Stimulated activated CD8-positive, alpha-beta memory T cell treated with anti-CD3 and anti-CD28 coated beads, Interleukin-7, amount 100 ng/mL, for 4 hours (primary cell): ENCODE measurements around the gene GP1BA.
"Not testable (repeated sequence)": the region's sequence is repeated elsewhere in the genome, so short reads cannot be mapped to it uniquely, and the experiment has no call there.

Experiments
- DNase-seq, 2 donors: peaks; one replicate each; pipeline ENCODE4 v3.0.0-alpha.2; 2020; ENCODE audit warnings: low read depth in 2 of 2

The GP1BA gene

GRCh38 chr17:4901648-4902344, 30.3 kb upstream of the GP1BA start:
- DNase-seq: no peak

- DNase-seq: no peak
Measured at GRCh38 chr17:4902540-4902939, 29.5 kb upstream of the GP1BA start.

GRCh38 chr17:4903051-4903818, 28.8 kb upstream of the GP1BA start, which contains the start of gene CHRNE:
Gene CHRNE, minus strand, starts transcription at chr17:4903098. Its CDS starts 35 bp downstream, at chr17:4903063.
- DNase-seq: peak; percentile 52 to 67

DNA sequence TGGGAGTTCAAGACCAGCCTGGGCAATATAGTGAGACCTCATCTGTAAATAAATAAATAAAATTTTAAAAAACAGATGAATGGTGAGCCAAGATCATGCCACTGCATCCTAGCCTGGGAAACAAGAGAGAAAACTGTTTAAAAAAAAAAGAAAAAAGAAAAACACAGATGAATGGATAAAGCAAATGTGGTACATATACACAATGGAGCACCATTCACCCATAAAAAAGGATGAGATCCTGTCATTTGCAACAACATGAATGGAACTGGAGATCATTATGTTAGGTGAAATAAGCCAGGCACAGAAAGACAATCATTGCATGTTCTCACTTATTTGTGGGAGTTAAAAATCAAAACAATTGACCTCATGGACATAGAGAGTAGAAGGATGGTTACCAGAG, 25.4 kb upstream of the GP1BA start:
- DNase-seq: not testable (repeated sequence)

- no peak for DNase-seq
Measured at GRCh38 chr17:4908301-4908700, 23.8 kb upstream of the GP1BA start.

- DNase-seq: peak; percentile 51 to 56
Measured at GRCh38 chr17:4908711-4909496, 23.2 kb upstream of the GP1BA start.

GRCh38 chr17:4913994-4914393, 18.1 kb upstream of the GP1BA start:
- DNase-seq: no peak

DNA sequence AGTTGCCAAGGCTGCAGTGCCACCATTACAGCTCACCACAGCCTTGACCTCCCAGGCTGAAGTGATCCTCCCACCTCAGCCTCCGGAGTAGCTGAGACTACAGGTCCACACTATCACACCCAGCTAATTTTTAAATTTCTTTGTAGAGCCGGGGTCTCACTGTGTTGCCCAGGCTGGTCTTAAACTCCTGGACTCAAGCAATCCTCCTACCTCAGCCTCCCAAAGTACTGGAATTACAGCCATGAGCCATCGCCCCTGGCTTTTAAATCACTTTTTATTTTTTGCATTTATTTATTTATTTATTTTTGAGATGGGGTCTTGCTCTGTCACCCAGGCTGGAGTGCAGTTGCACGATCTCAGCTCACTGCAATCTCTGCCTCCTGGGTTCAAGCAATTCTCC, 17.5 kb upstream of the GP1BA start:
- not testable (repeated sequence) for DNase-seq

DNA sequence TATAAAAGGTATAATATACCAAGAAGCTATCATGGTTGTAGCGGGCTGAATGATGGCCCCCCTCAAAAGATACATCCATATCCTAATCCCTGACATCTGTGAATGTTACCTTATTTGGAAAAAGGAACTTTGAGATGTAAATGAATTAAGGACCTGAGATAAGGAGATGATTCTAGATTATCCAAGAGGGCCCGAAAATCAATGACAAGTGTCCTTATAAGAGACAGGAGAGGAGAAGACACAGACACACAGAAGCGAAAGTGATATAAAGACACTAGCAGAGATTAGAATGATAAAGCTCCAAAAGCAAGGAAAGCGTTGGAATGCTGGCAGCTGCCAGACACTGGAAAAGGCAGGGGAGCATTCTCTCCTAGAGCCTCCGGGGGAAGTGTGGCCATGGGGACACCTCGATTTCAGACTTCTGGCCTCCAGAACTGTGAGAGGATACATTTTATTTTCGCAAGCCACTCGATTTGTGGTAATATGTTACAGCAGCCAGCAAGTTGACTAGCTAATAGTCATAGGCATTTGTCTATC, 12.5 kb upstream of the GP1BA start:
- no peak for DNase-seq

DNA sequence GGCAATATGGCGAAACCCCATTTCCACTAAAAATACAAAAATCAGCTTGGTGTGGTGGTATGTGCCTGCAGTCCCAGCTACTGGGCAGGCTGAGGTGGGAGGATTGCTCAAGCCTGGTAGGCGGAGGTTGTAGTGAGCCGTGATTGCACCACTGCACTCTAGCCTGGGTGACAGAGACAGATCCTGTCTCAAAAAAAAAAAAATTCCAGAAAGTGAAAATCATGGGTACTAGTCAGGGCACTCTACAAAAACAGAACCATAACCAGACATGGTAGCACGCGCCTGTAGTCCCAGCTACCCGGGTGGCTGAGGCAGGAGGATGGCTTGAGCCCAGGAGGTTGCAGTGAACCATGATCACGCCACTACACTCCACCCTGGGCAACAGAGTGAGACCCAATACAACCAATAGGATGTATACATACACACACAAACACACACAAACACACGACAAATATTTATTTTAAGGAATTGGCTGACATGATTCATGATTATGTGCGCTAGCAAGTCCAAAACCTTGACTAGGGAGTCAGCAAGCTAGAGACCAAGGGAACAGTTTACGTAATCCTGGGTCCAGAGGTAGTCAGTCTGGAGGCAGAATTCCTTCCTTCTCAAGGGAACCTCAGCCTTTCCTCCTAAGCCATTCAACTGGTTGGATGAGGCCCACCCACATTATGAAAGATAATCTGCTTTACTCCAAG, 11.6 kb upstream of the GP1BA start:
- DNase-seq: no peak

- DNase-seq: no peak
Measured at GRCh38 chr17:4921320-4921719, 10.8 kb upstream of the GP1BA start.

DNA sequence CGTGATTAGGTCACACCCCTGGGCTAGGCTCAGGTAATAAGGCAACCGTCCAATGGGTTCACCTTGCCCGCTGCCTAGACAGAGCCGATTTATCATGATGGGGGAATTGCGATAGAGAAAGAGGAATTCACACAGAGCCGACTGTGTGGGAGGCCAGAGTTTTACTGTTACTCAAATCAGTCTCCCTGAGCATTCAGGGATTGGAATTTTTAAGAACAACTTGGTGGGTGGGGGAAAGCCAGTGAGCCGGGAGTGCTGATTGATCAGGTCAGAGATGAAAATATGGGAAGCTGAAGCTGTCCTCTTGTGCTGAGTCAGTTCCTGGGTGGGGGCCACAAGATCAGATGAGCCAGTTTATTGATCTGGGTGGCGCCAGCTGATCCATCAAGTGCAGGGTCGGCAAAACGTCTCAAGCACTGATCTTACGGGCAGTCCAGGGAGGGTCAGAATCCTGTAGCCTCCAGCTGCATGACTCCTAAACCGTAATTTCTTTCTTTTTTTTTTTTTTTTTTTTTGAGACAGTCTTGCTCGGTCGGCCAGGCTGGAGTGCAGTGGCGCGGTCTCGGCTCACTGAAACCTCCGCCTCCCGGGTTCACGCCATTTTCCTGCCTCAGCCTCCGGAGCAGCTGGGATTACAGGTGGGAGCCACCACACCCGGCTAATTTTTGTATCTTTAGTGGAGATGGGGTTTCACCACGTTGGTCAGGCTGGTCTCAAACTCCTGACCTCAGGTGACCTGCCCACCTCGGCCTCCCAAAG, 5.3 kb upstream of the GP1BA start:
- not testable (repeated sequence) for DNase-seq

GRCh38 chr17:4928881-4929280, 3.2 kb upstream of the GP1BA start:
- DNase-seq: no peak

DNA sequence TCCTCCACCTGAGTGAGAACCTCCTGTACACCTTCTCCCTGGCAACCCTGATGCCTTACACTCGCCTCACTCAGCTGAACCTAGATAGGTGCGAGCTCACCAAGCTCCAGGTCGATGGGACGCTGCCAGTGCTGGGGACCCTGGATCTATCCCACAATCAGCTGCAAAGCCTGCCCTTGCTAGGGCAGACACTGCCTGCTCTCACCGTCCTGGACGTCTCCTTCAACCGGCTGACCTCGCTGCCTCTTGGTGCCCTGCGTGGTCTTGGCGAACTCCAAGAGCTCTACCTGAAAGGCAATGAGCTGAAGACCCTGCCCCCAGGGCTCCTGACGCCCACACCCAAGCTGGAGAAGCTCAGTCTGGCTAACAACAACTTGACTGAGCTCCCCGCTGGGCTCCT, 679 bp downstream of the GP1BA start:
- no peak for DNase-seq

DNA sequence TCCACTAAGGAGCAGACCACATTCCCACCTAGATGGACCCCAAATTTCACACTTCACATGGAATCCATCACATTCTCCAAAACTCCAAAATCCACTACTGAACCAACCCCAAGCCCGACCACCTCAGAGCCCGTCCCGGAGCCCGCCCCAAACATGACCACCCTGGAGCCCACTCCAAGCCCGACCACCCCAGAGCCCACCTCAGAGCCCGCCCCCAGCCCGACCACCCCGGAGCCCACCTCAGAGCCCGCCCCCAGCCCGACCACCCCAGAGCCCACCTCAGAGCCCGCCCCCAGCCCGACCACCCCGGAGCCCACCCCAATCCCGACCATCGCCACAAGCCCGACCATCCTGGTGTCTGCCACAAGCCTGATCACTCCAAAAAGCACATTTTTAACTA, 1.6 kb downstream of the GP1BA start:
- DNase-seq: no peak

GRCh38 chr17:4934173-4934979, 2.3 kb downstream of the GP1BA start:
- DNase-seq: no peak

DNA sequence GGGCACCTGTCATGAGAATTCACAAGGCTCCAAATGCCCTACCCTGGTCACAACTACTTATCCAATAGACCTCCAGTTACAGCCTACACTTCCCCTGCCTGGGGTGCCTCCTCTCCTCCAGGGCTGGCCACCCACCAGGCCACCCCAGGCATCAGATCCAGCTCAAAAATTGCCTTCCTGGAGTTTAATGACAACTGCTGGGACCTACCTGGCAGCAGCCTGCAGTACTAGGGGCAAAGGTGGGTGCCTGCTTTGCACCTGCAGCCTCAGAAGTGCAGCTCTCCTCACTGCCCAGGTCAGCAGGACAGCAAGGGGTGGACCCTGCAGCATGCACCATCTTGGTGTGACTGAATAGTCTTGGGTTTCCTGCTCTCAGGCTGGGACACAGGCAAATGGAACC, 3.6 kb downstream of the GP1BA start:
- DNase-seq: no peak

DNA sequence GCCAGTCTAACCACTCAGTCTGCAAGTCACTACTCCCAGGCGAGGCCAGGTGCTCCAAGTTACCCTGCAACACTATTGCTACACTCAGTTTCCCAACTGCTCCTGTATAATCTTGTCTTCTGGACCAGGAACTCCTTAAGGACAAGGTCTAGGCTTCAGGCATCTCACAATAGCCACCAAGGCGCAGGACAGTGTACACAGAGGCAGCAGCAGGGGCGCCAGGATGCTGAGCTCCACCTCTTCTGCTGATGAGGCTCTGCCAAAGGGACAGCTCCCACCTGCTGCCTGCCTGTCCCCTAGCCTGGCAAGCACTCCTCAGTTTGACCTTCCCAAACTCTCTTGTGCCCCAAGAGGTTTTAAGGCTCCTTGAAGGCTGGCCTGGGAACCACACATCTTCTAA, 4.4 kb downstream of the GP1BA start:
- no peak for DNase-seq

DNA sequence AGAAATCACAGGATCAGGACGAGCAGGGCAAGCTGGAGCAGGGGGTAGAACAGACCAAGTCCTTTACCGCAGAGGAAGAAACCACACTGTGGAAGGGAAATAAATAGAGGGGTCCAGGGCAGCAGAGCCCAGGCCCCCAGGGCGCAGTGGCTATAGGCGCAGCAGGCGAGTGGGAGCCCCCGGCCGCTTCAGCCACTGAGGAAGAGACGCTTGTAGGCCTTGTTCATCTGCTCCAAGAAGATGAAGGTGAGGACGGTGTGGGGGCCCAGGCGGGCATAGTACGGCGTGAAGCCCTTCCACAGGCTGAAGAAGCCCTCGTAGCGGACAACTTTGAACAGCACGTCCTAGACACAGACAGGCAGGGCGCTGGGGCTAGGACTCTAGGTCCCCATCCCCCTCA, 5.5 kb downstream of the GP1BA start:
- DNase-seq: no peak

DNA sequence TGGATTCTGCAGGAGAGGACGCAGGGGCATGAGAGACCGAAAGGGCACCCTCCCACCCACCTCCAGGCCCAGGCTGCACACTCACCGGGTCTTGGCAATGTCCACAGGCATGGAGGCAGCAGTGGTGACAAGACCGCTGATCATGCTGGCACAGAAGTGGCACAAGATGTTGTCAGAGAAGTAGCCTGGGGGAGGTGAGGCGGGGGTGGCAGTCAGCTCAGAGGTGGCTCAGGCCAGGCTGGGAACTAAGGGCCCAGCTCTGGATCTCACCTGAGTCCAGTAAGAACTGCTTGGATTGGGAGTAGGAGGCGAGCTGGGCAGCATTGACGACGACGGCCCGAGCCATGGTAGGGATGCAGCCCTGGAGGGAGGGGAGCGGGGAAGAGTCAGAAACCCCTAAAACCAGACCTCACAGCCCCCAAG, 6.0 kb downstream of the GP1BA start:
- DNase-seq: no peak
